Spleen (tissue), 7 donors: Measurements from ENCODE around the gene SOX8.

Experiments
- CTCF ChIP-seq, 11 experiments: fragments of 200-600 bp in 7 of 11; fragments of 450-650 bp in 4 of 11; sonication (generic) in 4 of 11; IDR thresholded peaks in 8 of 11; conservative IDR thresholded peaks in 3 of 11; 1 replicate in 7 of 11; 2 replicates in 4 of 11; pipeline versions ENCODE4 v1.4.0 to v1.8.0; 2016 to 2021; ENCODE audit warnings: antibody characterized with exemption in 11 of 11, inconsistent platforms in 4 of 11, mild to moderate bottlenecking in 1 of 11
- POLR2A ChIP-seq, 3 donors: fragments of 450-650 bp; IDR thresholded peaks; one replicate each; pipeline ENCODE4 v1.5.1; 2017; ENCODE audit warnings: antibody characterized with exemption in 3 of 3, mild to moderate bottlenecking in 1 of 3
- donor health status: DM: no; HTN: no; CAD: no; lungs with moderate emphysema.
- donor health status: DM: no; HTN: no; CAD: no.
- donor health status: DM: no; HTN: no; CAD: no.

- TF ChIP-seq CTCF (IDR thresholded peaks at IDR 0.05 in 8 of 11, conservative IDR thresholded peaks at IDR 0.05 in 3 of 11) = no peak
- no peak for TF ChIP-seq POLR2A (IDR thresholded peaks at IDR 0.05)
Measured at GRCh38 chr16:1014771-1015495, 33.4 kb downstream of the SOX8 start.
